MM.1S (cell line): Measurements from ENCODE around the gene C1orf232.

Experiments
- DNase-seq: peaks from one replicate; pipeline ENCODE4 v3.0.0-alpha.2; 2015
- H2AFZ ChIP-seq: fragments of 300-600 bp; sonication (generic); 2 replicates; pipeline ENCODE4 v1.6.0; 2016; ENCODE audit warnings: antibody characterized with exemption, low read length
- H3F3A ChIP-seq: fragments of 300-600 bp; sonication (generic); 2 replicates; pipeline ENCODE4 v1.6.1; 2016; ENCODE audit warnings: mild to moderate bottlenecking, antibody characterized with exemption, low read length, moderate library complexity, mixed read lengths; ENCODE audit not compliant: insufficient read depth
- H3K27ac ChIP-seq: fragments of 300-600 bp; sonication (generic); 2 replicates; pipeline ENCODE4 v1.5.1; 2016; ENCODE audit warnings: mild to moderate bottlenecking, low read length
- H3K27me3 ChIP-seq: fragments of 300-600 bp; sonication (generic); replicated peaks from 2 replicates; pipeline ENCODE4 v1.6.0; 2016; ENCODE audit warnings: low read length; ENCODE audit not compliant: insufficient read depth
- H3K36me3 ChIP-seq: fragments of 300-600 bp; sonication (generic); replicated peaks from 2 replicates; pipeline ENCODE4 v1.6.1; 2016; ENCODE audit warnings: mild to moderate bottlenecking, low read length, mixed read lengths; ENCODE audit not compliant: insufficient read depth
- H3K4me1 ChIP-seq: fragments of 300-600 bp; sonication (generic); 2 replicates; pipeline ENCODE4 v1.6.1; 2016; ENCODE audit warnings: low read length, mixed read lengths
- H3K4me2 ChIP-seq: fragments of 300-600 bp; sonication (generic); 2 replicates; pipeline ENCODE4 v1.6.0; 2016; ENCODE audit warnings: low read depth, low read length
- H3K4me3 ChIP-seq: fragments of 300-600 bp; sonication (generic); 2 replicates; pipeline ENCODE4 v1.5.1; 2016; ENCODE audit warnings: low read length, mixed read lengths
- H3K79me2 ChIP-seq: fragments of 300-600 bp; sonication (generic); 2 replicates; pipeline ENCODE4 v1.6.1; 2016; ENCODE audit warnings: mixed run types, low read length, mixed read lengths
- H3K9ac ChIP-seq: fragments of 300-600 bp; sonication (generic); 2 replicates; pipeline ENCODE4 v1.6.1; 2016; ENCODE audit warnings: low read length, mixed read lengths
- H3K9me2 ChIP-seq: fragments of 300-600 bp; sonication (generic); replicated peaks from 2 replicates; pipeline ENCODE4 v1.6.1; 2016; ENCODE audit warnings: mild to moderate bottlenecking, low read length, mixed read lengths; ENCODE audit not compliant: insufficient read depth
- H3K9me3 ChIP-seq: fragments of 300-600 bp; sonication (generic); replicated peaks from 2 replicates; pipeline ENCODE4 v1.6.1; 2016; ENCODE audit warnings: mild to moderate bottlenecking, low read length, mixed read lengths; ENCODE audit not compliant: insufficient read depth
- H4K20me1 ChIP-seq: fragments of 300-600 bp; sonication (generic); 2 replicates; pipeline ENCODE4 v1.6.1; 2016; ENCODE audit warnings: mild to moderate bottlenecking, low read length, moderate library complexity, mixed read lengths; ENCODE audit not compliant: insufficient read depth
- EZH2 ChIP-seq: fragments of 300-600 bp; sonication (generic); optimal IDR thresholded peaks from 2 replicates; pipeline ENCODE3; 2017; ENCODE audit warnings: low read depth, mild to moderate bottlenecking, antibody characterized with exemption, low read length, mixed read lengths
- EZH2phosphoT487 ChIP-seq: fragments of 300-600 bp; sonication (generic); IDR thresholded peaks from 2 replicates; pipeline ENCODE4 v1.6.1; 2018; ENCODE audit warnings: antibody characterized with exemption, low read length
- TF ChIP-seq, protein P1 (sequence below): fragments of 300-600 bp; sonication (generic); IDR thresholded peaks from 2 replicates; pipeline ENCODE4 v1.5.1; 2016; ENCODE audit warnings: antibody characterized with exemption, low read length, mixed read lengths

C1orf232 gene

GRCh38 chr1:26125946-26126320, 42.8 kb downstream of the C1orf232 start:
- Histone ChIP-seq H3K4me1 (peaks cover 26% of the 10 kb centered on the region), H3K4me2 (peak overlapping the region; percentile 72), H4K20me1 (no peaks in the 10 kb centered on the region), H3K9me3 (no peaks in the 10 kb centered on the region), H3K4me3 (peak overlapping the region; percentile 32; the same call in 1 of the 2 replicates), H3K27me3 (no peaks in the 10 kb centered on the region), H3K9ac (peak overlapping the region; percentile 21; the same call in 1 of the 2 replicates), H3K79me2 (peaks cover 41% of the 10 kb centered on the region), H3K9me2 (no peaks in the 10 kb centered on the region), H3F3A (peaks cover 18% of the 10 kb centered on the region), H2AFZ (no peak overlapping the region), H3K36me3 (no peaks in the 10 kb centered on the region), H3K27ac (peak overlapping the region; percentile 62; the same call in 1 of the 2 replicates)
- no peak for DNase-seq
- TF ChIP-seq, protein P1, sequence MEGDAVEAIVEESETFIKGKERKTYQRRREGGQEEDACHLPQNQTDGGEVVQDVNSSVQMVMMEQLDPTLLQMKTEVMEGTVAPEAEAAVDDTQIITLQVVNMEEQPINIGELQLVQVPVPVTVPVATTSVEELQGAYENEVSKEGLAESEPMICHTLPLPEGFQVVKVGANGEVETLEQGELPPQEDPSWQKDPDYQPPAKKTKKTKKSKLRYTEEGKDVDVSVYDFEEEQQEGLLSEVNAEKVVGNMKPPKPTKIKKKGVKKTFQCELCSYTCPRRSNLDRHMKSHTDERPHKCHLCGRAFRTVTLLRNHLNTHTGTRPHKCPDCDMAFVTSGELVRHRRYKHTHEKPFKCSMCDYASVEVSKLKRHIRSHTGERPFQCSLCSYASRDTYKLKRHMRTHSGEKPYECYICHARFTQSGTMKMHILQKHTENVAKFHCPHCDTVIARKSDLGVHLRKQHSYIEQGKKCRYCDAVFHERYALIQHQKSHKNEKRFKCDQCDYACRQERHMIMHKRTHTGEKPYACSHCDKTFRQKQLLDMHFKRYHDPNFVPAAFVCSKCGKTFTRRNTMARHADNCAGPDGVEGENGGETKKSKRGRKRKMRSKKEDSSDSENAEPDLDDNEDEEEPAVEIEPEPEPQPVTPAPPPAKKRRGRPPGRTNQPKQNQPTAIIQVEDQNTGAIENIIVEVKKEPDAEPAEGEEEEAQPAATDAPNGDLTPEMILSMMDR = no peak
- TF ChIP-seq EZH2 (no peak), EZH2phosphoT487 (no peak)

DNA sequence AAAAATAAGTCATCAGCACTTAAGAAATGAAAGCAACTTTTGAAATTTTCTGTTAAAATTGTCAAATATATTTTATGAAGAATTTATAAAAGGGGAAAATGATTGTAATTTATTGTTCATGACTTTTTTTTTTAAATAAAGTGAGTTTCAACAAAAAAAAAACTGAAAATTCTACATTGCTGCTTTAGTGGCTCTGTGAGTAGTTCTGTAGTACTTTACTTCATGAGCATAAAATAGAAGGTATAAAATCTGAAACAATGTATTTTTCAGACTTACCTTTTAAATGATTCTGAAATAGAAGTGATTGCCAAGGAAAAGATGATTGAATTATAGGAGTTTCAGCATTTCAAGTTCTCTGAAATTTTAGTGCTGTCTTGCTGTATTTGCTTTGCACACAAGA, 43.4 kb downstream of the C1orf232 start:
- DNase-seq = no peak
- Histone ChIP-seq H3F3A (peaks cover 19% of the 10 kb centered on the region), H3K9me2 (no peaks in the 10 kb centered on the region), H3K9me3 (no peaks in the 10 kb centered on the region), H2AFZ (no peak overlapping the region), H3K4me1 (peaks cover 28% of the 10 kb centered on the region), H3K9ac (no peak overlapping the region), H3K4me3 (no peak overlapping the region), H3K79me2 (peaks cover 43% of the 10 kb centered on the region), H3K27me3 (no peaks in the 10 kb centered on the region), H3K36me3 (no peaks in the 10 kb centered on the region), H3K4me2 (peak overlapping the region; percentile 72; the same call in 1 of the 2 replicates), H3K27ac (peak overlapping the region; percentile 62; the same call in 1 of the 2 replicates), H4K20me1 (no peaks in the 10 kb centered on the region)
- TF ChIP-seq, protein P1 = no peak
- no peak for TF ChIP-seq EZH2
- TF ChIP-seq EZH2phosphoT487 = no peak

GRCh38 chr1:26124418-26125331, 44.1 kb downstream of the C1orf232 start:
- DNase-seq = no peak
- TF ChIP-seq, protein P1 = no peak
- no peak for TF ChIP-seq EZH2
- TF ChIP-seq EZH2phosphoT487 = no peak
- no peak overlapping the region for H3K27ac ChIP-seq
- no peaks in the 10 kb centered on the region for H3K27me3 ChIP-seq
- H3F3A ChIP-seq = peaks cover 26% of the 10 kb centered on the region
- peaks cover 43% of the 10 kb centered on the region for H3K79me2 ChIP-seq
- H3K4me2 ChIP-seq = peak overlapping the region; percentile 10
- H3K4me1 ChIP-seq = peaks cover 31% of the 10 kb centered on the region
- no peaks in the 10 kb centered on the region for H3K9me2 ChIP-seq
- H3K9me3 ChIP-seq = no peaks in the 10 kb centered on the region
- no peak overlapping the region for H2AFZ ChIP-seq
- no peaks in the 10 kb centered on the region for H3K36me3 ChIP-seq
- H3K9ac ChIP-seq = no peak overlapping the region
- no peaks in the 10 kb centered on the region for H4K20me1 ChIP-seq
- no peak overlapping the region; the same call in 1 of the 2 replicates for H3K4me3 ChIP-seq
